Right lobe of liver (tissue), 6 donors: ENCODE data around the gene SKIC2. TPM values are rescaled to one million over a fixed set of nuclear protein-coding genes. Genes with fewer than 3 reads are reported as not detected.
A peak's percentile ranks its signal among the peaks of the same experiment; 100 is the strongest.

ENCODE experiments used
- ATAC-seq, 4 donors: fragments of 200-7000 bp; cut with Tn5 transposase; one replicate each; pipeline ENCODE4 v1.9.1; 2020; ENCODE audit warnings: mild to moderate bottlenecking in 4 of 4, moderate library complexity in 4 of 4
- DNase-seq, 3 donors: peaks; one replicate each; pipeline ENCODE4 v3.0.0-alpha.2; 2020
- H3K27ac ChIP-seq, 3 donors: fragments of 200-600 bp; one replicate each; pipeline ENCODE4 v1.8.0; 2022
- H3K27me3 ChIP-seq, 2 donors: fragments of 200-600 bp; one replicate each; pipeline ENCODE4 v1.8.0; 2022
- H3K36me3 ChIP-seq, 4 donors: fragments of 200-600 bp; sonication (generic) in 1 of 4; one replicate each; pipeline versions ENCODE4 v1.5.1 to v1.8.0; 2017 to 2022; ENCODE audit warnings: control low read depth in 1 of 4
- H3K4me1 ChIP-seq, 4 donors: fragments of 200-600 bp; sonication (generic) in 1 of 4; one replicate each; pipeline versions ENCODE4 v1.5.1 to v1.8.0; 2017 to 2022; ENCODE audit warnings: control low read depth in 1 of 4
- H3K4me3 ChIP-seq, 3 donors: fragments of 200-600 bp; one replicate each; pipeline ENCODE4 v1.8.0; 2022
- H3K9me3 ChIP-seq, 4 donors: fragments of 200-600 bp; sonication (generic) in 1 of 4; one replicate each; pipeline versions ENCODE4 v1.5.1 to v1.8.0; 2017 to 2022; ENCODE audit warnings: control low read depth in 1 of 4
- POLR2A ChIP-seq: fragments of 450-650 bp; IDR thresholded peaks from one replicate; pipeline ENCODE4 v1.6.1; 2017; ENCODE audit warnings: antibody characterized with exemption, mild to moderate bottlenecking
- WGBS: methylation state at CpG from one replicate; pipeline ENCODE4 v1.1.6; 2018; ENCODE audit warnings: low coverage, low lambda C conversion rate; ENCODE audit not compliant: insufficient coverage; ENCODE audit errors: missing lambda C conversion rate; 5-methylcytosine and 5-hydroxymethylcytosine counted together
- intact Hi-C, 2 donors: fragments of 100-400 bp; cut with DNase I; formaldehyde crosslinking; loops; one replicate each; pipeline versions ENCODE4 v1.11.2 to v1.14.1; 2022
- total RNA-seq, 6 experiments: library from RNA; depleted of rRNA in 2 of 6; stranded (reverse); fragments of >200 nt in 2 of 6; fragmentation: NEBNext Ultra II Directional in 3 of 6; extraction: Animal tissue kit (Norgen Biotek cat#: 25700) in 3 of 6; gene quantifications; one replicate each; pipeline versions ENCODE4 v1.1.0 to v1.2.4, GENCODE V29; 2016 to 2023
- TF ChIP-seq, protein P1 (sequence below), 4 donors: fragments of 200-600 bp in 3 of 4; fragments of 450-650 bp in 1 of 4; IDR thresholded peaks; one replicate each; pipeline versions ENCODE4 v1.5.1 to v1.8.0; 2016 to 2022; ENCODE audit warnings: antibody characterized with exemption in 4 of 4, mild to moderate bottlenecking in 2 of 4
- donor health status: DM: no; HTN: yes; CAD: no.
- donor health status: DM: no; HTN: no; CAD: no.
- donor health status: DM: no; HTN: no; CAD: no.
- donor health status: DM: no; HTN: yes; CAD: no.
- donor health status: DM: no; HTN: yes; CAD: no.

SKIC2 gene
- total RNA-seq, 6 experiments from 2014 or later, result 26.3 to 73.1 (median 47.1) TPM

DNA sequence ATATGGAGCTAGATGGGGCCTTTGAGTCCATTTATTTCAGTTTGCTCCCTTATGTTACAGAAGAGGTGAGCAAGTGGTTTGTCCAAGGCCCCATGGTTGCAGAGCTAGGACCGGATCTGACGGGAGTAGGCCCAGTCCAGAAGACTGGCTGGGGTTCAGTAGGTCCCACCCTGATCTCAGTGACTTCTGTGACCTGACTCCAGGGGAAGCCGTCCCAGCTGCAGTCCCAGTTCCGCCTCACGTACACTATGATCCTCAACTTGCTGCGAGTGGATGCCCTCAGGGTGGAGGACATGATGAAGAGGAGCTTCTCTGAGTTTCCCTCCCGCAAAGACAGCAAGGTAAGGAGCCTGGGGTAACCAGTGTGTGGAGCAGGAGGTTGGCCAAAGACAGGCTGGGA, 7.5 kb downstream of the SKIC2 start:
- Histone ChIP-seq H3K9me3 (no peaks in the 10 kb centered on the region), H3K27me3 (no peaks in the 10 kb centered on the region), H3K4me3 (no peak overlapping the region), H3K4me1 (peaks cover 0 to 25% (median 8%) of the 10 kb centered on the region in 4 donors), H3K36me3 (peaks cover 15 to 72% (median 36%) of the 10 kb centered on the region in 4 donors), H3K27ac (peak overlapping the region in 1 of 3 donors; percentile 31)
- intact Hi-C loops, result no loop called here
- ATAC-seq (no peak), DNase-seq (peak in 1 of 3 donors; percentile 16)
- WGBS, result 76% methylated on average over 3 of the region's 7 CpGs
- TF ChIP-seq, protein P1, sequence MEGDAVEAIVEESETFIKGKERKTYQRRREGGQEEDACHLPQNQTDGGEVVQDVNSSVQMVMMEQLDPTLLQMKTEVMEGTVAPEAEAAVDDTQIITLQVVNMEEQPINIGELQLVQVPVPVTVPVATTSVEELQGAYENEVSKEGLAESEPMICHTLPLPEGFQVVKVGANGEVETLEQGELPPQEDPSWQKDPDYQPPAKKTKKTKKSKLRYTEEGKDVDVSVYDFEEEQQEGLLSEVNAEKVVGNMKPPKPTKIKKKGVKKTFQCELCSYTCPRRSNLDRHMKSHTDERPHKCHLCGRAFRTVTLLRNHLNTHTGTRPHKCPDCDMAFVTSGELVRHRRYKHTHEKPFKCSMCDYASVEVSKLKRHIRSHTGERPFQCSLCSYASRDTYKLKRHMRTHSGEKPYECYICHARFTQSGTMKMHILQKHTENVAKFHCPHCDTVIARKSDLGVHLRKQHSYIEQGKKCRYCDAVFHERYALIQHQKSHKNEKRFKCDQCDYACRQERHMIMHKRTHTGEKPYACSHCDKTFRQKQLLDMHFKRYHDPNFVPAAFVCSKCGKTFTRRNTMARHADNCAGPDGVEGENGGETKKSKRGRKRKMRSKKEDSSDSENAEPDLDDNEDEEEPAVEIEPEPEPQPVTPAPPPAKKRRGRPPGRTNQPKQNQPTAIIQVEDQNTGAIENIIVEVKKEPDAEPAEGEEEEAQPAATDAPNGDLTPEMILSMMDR (IDR thresholded peaks at IDR 0.05), result no peak
- no peak for TF ChIP-seq POLR2A

DNA sequence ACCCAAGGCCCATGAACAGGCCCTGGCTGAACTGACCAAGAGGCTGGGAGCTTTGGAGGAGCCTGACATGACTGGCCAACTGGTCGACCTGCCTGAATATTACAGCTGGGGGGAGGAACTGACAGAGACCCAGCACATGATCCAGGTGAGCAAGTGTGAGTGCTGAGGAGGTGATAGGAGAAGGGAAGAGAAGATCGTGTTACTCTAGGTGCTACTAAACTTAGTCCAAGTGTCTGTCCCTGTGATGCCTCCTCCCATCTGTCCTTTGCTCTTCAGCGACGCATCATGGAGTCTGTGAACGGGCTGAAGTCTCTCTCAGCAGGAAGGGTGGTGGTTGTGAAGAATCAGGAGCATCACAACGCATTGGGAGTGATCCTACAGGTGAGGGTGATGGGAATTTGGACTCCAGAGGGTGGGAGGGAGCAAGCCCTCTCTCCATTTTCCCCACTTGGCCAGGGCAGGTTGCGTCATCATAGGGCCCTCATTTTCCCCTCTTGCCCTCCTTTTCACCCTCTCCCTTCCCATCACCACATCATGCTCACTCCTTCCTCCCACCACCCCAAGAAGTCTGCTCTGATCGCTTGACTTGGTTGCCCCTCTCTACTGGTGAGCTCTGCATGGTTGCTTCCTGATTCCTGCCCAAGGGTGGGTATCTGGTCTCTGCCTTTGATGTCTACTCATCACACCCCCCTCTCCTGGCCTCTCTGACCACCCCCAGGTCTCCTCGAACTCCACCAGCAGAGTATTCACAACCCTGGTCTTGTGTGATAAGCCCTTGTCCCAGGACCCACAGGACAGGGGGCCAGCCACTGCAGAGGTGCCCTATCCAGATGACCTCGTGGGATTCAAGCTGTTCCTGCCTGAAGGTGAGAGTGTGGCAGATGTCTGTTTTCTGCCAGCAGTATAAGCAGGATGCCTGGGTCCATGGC, 8.3 kb downstream of the SKIC2 start:
- intact Hi-C loops, result no loop called here
- no peak for TF ChIP-seq POLR2A
- TF ChIP-seq, protein P1 (IDR thresholded peaks at IDR 0.05), result no peak
- no peak overlapping the region for H3K27ac ChIP-seq
- H3K4me1 ChIP-seq, result peaks cover 0 to 26% (median 8%) of the 10 kb centered on the region in 4 donors
- no peak overlapping the region for H3K4me3 ChIP-seq
- ATAC-seq (no peak), DNase-seq (peak in 1 of 3 donors; percentile 21)
- H3K9me3 ChIP-seq, result no peaks in the 10 kb centered on the region
- 80% methylated on average over 8 of the region's 10 CpGs for WGBS
- no peaks in the 10 kb centered on the region for H3K27me3 ChIP-seq
- H3K36me3 ChIP-seq, result peaks cover 15 to 65% (median 32%) of the 10 kb centered on the region in 4 donors

DNA sequence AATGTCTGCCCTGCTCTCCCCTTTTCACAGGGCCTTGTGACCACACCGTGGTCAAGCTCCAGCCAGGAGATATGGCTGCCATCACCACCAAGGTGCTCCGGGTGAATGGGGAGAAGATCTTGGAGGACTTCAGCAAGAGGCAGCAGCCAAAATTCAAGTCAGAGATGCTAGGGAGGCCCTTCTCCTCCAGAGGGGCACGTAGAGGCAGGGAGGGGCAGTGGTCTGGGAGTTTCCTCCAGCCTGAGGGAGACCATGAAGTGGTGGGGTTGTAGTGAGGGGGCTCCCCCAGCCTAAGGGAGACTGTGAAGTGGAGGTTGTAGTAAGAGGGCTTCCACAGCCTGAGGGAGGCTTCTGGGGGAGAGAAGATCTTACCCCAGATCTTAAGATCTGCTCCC, 8.9 kb downstream of the SKIC2 start:
- ATAC-seq (no peak), DNase-seq (peak in 1 of 3 donors; percentile 19)
- H3K36me3 ChIP-seq, result peaks cover 15 to 58% (median 27%) of the 10 kb centered on the region in 4 donors
- intact Hi-C loops, result no loop called here
- peaks cover 0 to 30% (median 10%) of the 10 kb centered on the region in 4 donors for H3K4me1 ChIP-seq
- H3K27ac ChIP-seq, result no peak overlapping the region
- TF ChIP-seq, protein P1 (IDR thresholded peaks at IDR 0.05), result no peak
- no peak for TF ChIP-seq POLR2A
- no peaks in the 10 kb centered on the region for H3K9me3 ChIP-seq
- no peak overlapping the region for H3K4me3 ChIP-seq
- H3K27me3 ChIP-seq, result no peaks in the 10 kb centered on the region
- no CpG with 5 or more reads among the region's 3 CpGs for WGBS

DNA sequence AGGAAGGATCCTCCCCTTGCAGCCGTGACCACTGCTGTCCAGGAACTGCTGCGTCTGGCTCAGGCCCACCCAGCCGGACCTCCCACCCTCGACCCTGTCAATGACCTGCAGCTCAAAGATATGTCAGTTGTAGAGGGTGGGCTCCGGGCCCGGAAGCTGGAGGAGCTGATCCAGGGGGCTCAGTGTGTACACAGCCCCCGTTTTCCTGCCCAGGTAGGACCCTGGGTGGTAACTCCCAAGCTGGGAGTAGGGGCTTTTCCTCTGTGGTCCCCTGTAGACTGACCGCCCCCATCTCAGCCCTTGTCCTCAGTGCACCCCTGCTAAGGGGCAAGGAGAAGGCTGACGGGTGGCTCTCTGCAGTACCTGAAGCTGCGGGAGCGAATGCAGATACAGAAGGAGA, 9.4 kb downstream of the SKIC2 start:
- Histone ChIP-seq H3K27ac (no peak overlapping the region), H3K36me3 (peaks cover 15 to 55% (median 26%) of the 10 kb centered on the region in 4 donors), H3K4me1 (peaks cover 0 to 34% (median 12%) of the 10 kb centered on the region in 4 donors), H3K9me3 (no peaks in the 10 kb centered on the region), H3K27me3 (no peaks in the 10 kb centered on the region), H3K4me3 (no peak overlapping the region)
- WGBS, result 100% methylated on average over 4 of the region's 11 CpGs
- intact Hi-C loops, result no loop called here
- TF ChIP-seq, protein P1 (IDR thresholded peaks at IDR 0.05), result no peak
- no peak for TF ChIP-seq POLR2A
- peak in 1 of 3 donors; percentile 45 for DNase-seq
- no peak for ATAC-seq
